HG03442 (cell line): Measurements from ENCODE around the gene MRPL9.

Experiments
- ATAC-seq: cut with Tn5 transposase; IDR thresholded peaks from one replicate; pipeline ENCODE4 v1.9.1; 2021; ENCODE audit warnings: mild to moderate bottlenecking, moderate library complexity; ENCODE audit not compliant: unreplicated experiment

The MRPL9 gene

DNA sequence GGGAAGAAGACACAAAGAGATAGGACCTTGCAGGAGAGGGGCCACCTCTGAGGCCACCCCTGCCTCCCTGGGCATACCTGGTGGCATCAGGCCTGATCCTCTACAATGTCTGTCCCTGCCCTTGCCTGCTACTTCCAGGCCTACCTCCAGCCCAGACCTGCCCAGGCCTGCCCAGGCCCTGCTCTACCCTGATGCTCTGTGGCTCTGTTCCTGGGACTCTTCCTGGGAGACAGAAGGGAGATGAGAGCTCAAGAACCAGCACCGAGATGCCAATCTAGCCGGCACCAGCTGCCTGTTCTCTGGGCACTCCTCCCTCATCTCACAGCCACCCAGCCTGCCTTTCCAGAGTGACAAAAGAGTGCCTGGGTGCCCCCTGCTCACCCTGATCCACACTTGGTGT, 49.4 kb downstream of the MRPL9 start:
- ATAC-seq: no peak

GRCh38 chr1:151713044-151713443, 50.3 kb downstream of the MRPL9 start:
- no peak for ATAC-seq

DNA sequence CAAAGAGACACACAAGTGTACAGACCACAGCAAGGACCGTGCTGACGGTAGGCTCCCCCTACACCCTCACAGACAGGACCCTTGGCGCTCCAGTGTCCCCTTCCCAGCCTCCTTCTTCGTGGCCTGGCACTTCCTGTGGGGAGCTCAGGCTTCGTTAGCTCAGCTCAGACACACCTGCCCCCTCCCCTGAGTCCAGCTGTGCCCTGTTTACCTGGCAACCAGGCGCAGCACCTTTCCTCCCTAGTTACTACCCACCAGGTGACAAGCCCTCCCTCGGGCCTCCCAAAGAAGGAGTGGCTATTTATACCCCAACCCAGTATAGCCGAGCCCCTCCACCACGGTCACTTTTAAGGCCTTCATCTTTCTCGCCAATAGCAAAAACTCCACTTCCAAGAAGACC, 51.3 kb downstream of the MRPL9 start:
- ATAC-seq: no peak

- ATAC-seq: no peak
Measured at GRCh38 chr1:151711044-151711800, 52.1 kb downstream of the MRPL9 start.

- ATAC-seq: no peak
Measured at GRCh38 chr1:151710187-151710840, 53.0 kb downstream of the MRPL9 start.
